CD4-positive, alpha-beta T cell (primary cell): Measurements from ENCODE around the gene PKP1. TPM values are rescaled to one million over a fixed set of nuclear protein-coding genes. Genes with fewer than 3 reads are reported as not detected.

Experiments
- ATAC-seq: fragments of 200-7000 bp; cut with Tn5 transposase; one replicate; pipeline ENCODE4 v1.10.0; 2022; ENCODE audit warnings: mild to moderate bottlenecking; ENCODE audit not compliant: poor library complexity
- CTCF ChIA-PET: fragments of 350-600 bp; sonication (Branson Sonifier 250); formaldehyde crosslinking; loops from one replicate; lab custom pipeline; 2021; ENCODE audit warnings: antibody characterized with exemption, inconsistent platforms; lab: Charles Lee
- POLR2A ChIA-PET: fragments of 350-600 bp; sonication (Branson Sonifier 250); formaldehyde crosslinking; loops from one replicate; lab custom pipeline; 2021; ENCODE audit warnings: antibody characterized with exemption, inconsistent platforms; lab: Charles Lee
- DNase-seq, 14 experiments: peaks; one replicate each; pipeline ENCODE4 v3.0.0-alpha.2; 2013 to 2020; ENCODE audit warnings: mixed read lengths in 2 of 14
- H3K27ac ChIP-seq, 2 donors: one replicate each; pipeline versions ENCODE4 v1.5.1 to v1.7.0; 2013; ENCODE audit warnings: low read length in 2 of 2, low read depth in 1 of 2, mild to moderate bottlenecking in 1 of 2
- H3K27me3 ChIP-seq, 2 experiments: 1 replicate in 1 of 2; 2 replicates in 1 of 2; pipeline versions ENCODE4 v1.6.1 to v1.7.0; 2013; ENCODE audit warnings: low read length in 2 of 2, control low read depth in 1 of 2, mild to moderate bottlenecking in 1 of 2, moderate library complexity in 1 of 2; ENCODE audit not compliant: insufficient read depth in 2 of 2, control insufficient read depth in 1 of 2
- H3K36me3 ChIP-seq: one replicate; pipeline ENCODE4 v1.6.1; 2013; ENCODE audit warnings: low read length, control low read depth; ENCODE audit not compliant: insufficient read depth
- H3K4me1 ChIP-seq: one replicate; pipeline ENCODE4 v1.6.1; 2013; ENCODE audit warnings: low read length, control low read depth; ENCODE audit not compliant: insufficient read depth
- H3K4me3 ChIP-seq: one replicate; pipeline ENCODE4 v1.5.1; 2013; ENCODE audit warnings: mild to moderate bottlenecking, low read length, moderate library complexity
- H3K9me3 ChIP-seq, 2 experiments: 1 replicate in 1 of 2; 2 replicates in 1 of 2; pipeline versions ENCODE4 v1.6.1 to v1.7.0; 2013; ENCODE audit warnings: low read length in 2 of 2, mild to moderate bottlenecking in 2 of 2, control low read depth in 1 of 2, moderate library complexity in 1 of 2; ENCODE audit not compliant: control insufficient read depth in 1 of 2, insufficient read depth in 1 of 2
- H3K27ac Mint-ChIP-seq: one replicate; pipeline ENCODE4 v1.8.0; 2020; ENCODE audit warnings: mixed read lengths
- H3K27me3 Mint-ChIP-seq: one replicate; pipeline ENCODE4 v1.8.0; 2021; ENCODE audit warnings: mixed read lengths
- H3K36me3 Mint-ChIP-seq: one replicate; pipeline ENCODE4 v1.8.0; 2021; ENCODE audit warnings: low read depth, mixed read lengths
- H3K4me1 Mint-ChIP-seq: one replicate; pipeline ENCODE4 v1.8.0; 2021; ENCODE audit warnings: low read depth, mixed read lengths
- H3K4me3 Mint-ChIP-seq: one replicate; pipeline ENCODE4 v1.8.0; 2020; ENCODE audit warnings: mild to moderate bottlenecking, mixed read lengths
- H3K9me3 Mint-ChIP-seq: one replicate; pipeline ENCODE4 v1.8.0; 2020; ENCODE audit warnings: mixed read lengths
- CTCF ChIP-seq: fragments of 200-600 bp; IDR thresholded peaks from one replicate; pipeline ENCODE4 v1.8.0; 2022; ENCODE audit warnings: antibody characterized with exemption, mild to moderate bottlenecking
- intact Hi-C, 2 experiments: fragments of 100-400 bp; cut with DNase I in 1 of 2; cut with micrococcal nuclease in 1 of 2; formaldehyde crosslinking; loops; one replicate each; pipeline versions ENCODE4 v1.15.1 to v1.9.0; 2023 to 2025; cut with DNase I, micrococcal nuclease
- total RNA-seq, 174 experiments: library from RNA in 2 of 174; stranded (reverse) in 2 of 174; gene quantifications; one replicate each; pipeline ENCODE4 v1.2.3 and lab custom pipeline; 2021 to 2026

PKP1 gene
- total RNA-seq, 2 experiments from 2014 or later, result not detected

GRCh38 chr1:201300641-201301040 lies 17.3 kb downstream of the PKP1 start:
- H3K9me3 Mint-ChIP-seq, result no peaks in the 10 kb centered on the region
- H3K27ac Mint-ChIP-seq, result no peak overlapping the region
- TF ChIP-seq CTCF, result no peak
- no peak overlapping the region for H3K4me3 Mint-ChIP-seq
- Histone ChIP-seq H3K4me3 (no peak overlapping the region), H3K9me3 (no peaks in the 10 kb centered on the region), H3K27me3 (peaks cover 9 to 18% of the 10 kb centered on the region in 2 experiments), H3K36me3 (no peaks in the 10 kb centered on the region), H3K27ac (no peak overlapping the region), H3K4me1 (no peaks in the 10 kb centered on the region)
- H3K36me3 Mint-ChIP-seq, result no peaks in the 10 kb centered on the region
- ATAC-seq, result no peak
- no peaks in the 10 kb centered on the region for H3K4me1 Mint-ChIP-seq
- ChIA-PET POLR2A (no interaction called here), CTCF (no interaction called here)
- DNase-seq, result no peak
- intact Hi-C loops, result no loop called here
- peaks cover 19% of the 10 kb centered on the region for H3K27me3 Mint-ChIP-seq

GRCh38 chr1:201302163-201303152 lies 19.2 kb downstream of the PKP1 start:
- no peaks in the 10 kb centered on the region for H3K4me1 Mint-ChIP-seq
- Histone ChIP-seq H3K27ac (no peak overlapping the region), H3K4me1 (no peaks in the 10 kb centered on the region), H3K4me3 (no peak overlapping the region), H3K9me3 (no peaks in the 10 kb centered on the region), H3K27me3 (peaks cover 4 to 5% of the 10 kb centered on the region in 2 experiments), H3K36me3 (no peaks in the 10 kb centered on the region)
- no peaks in the 10 kb centered on the region for H3K9me3 Mint-ChIP-seq
- TF ChIP-seq CTCF, result no peak
- H3K4me3 Mint-ChIP-seq, result no peak overlapping the region
- intact Hi-C loops, result no loop called here
- H3K36me3 Mint-ChIP-seq, result no peaks in the 10 kb centered on the region
- H3K27me3 Mint-ChIP-seq, result peaks cover 18% of the 10 kb centered on the region
- CTCF ChIA-PET, result no interaction called here
- no peak overlapping the region for H3K27ac Mint-ChIP-seq
- DNase-seq, result no peak
- POLR2A ChIA-PET, result no interaction called here
- no peak for ATAC-seq

- H3K9me3 ChIP-seq, result no peaks in the 10 kb centered on the region
- TF ChIP-seq CTCF, result no peak
- peaks cover 4 to 7% of the 10 kb centered on the region in 2 experiments for H3K27me3 ChIP-seq
- H3K4me1 Mint-ChIP-seq, result no peaks in the 10 kb centered on the region
- POLR2A ChIA-PET, result no interaction called here
- H3K27me3 Mint-ChIP-seq, result peaks cover 24% of the 10 kb centered on the region
- no peak overlapping the region for H3K4me3 Mint-ChIP-seq
- intact Hi-C loops, result no loop called here
- ATAC-seq (no peak), DNase-seq (no peak)
- CTCF ChIA-PET, result no interaction called here
- H3K4me3 ChIP-seq, result no peak overlapping the region
- no peaks in the 10 kb centered on the region for H3K4me1 ChIP-seq
- H3K9me3 Mint-ChIP-seq, result no peaks in the 10 kb centered on the region
- H3K27ac ChIP-seq, result no peak overlapping the region
- no peak overlapping the region for H3K27ac Mint-ChIP-seq
- H3K36me3 ChIP-seq, result no peaks in the 10 kb centered on the region
- no peaks in the 10 kb centered on the region for H3K36me3 Mint-ChIP-seq
These were observed 20.8 kb downstream of the PKP1 start for GRCh38 chr1:201304126-201304525.
